Measurements from ENCODE around the gene THRB.

Gene THRB

GRCh38 chr3:24088782-24089181 lies 405.9 kb downstream of the THRB start:
- H3K9me3 ChIP-seq (ENCODE audit: insufficient read depth, low read depth, low read length): no peaks in the 10 kb centered on the region
- H3F3A ChIP-seq (ENCODE audit: low read depth): no peaks in the 10 kb centered on the region
- H3K9me2 ChIP-seq (replicated peaks; ENCODE audit: low read depth, low read length): no peaks in the 10 kb centered on the region
- H3K27me3 ChIP-seq (ENCODE audit: insufficient read depth, low read length, poor library complexity, severe bottlenecking): no peaks in the 10 kb centered on the region
- H4K20me1 ChIP-seq (ENCODE audit: insufficient read depth, low read length, poor library complexity, severe bottlenecking): no peaks in the 10 kb centered on the region
- H3K4me2 ChIP-seq (ENCODE audit: low read depth, low read length, poor library complexity, severe bottlenecking): no peak overlapping the region
- TF ChIP-seq CTCF (conservative IDR thresholded peaks at IDR 0.05; ENCODE audit: low read length) (peak; percentile 63), EZH2phosphoT487 (IDR thresholded peaks at IDR 0.05; ENCODE audit: borderline replicate concordance) (no peak)
- no peak overlapping the region for H3K9ac ChIP-seq (ENCODE audit: low read depth, low read length, poor library complexity, severe bottlenecking)
- H3K79me2 ChIP-seq (ENCODE audit: insufficient read depth, low read length): no peaks in the 10 kb centered on the region
- H3K4me1 ChIP-seq (ENCODE audit: insufficient read depth, low read length, poor library complexity, severe bottlenecking): no peaks in the 10 kb centered on the region
- no peak overlapping the region for H3K4me3 ChIP-seq (ENCODE audit: low read length, poor library complexity, severe bottlenecking)
- no peaks in the 10 kb centered on the region for H3K36me3 ChIP-seq (ENCODE audit: insufficient read depth, low read length)
- H2AFZ ChIP-seq (ENCODE audit: low read length): no peak overlapping the region

GRCh38 chr3:24087469-24087868 lies 407.2 kb downstream of the THRB start:
- H3K4me2 ChIP-seq (ENCODE audit: low read depth, low read length, poor library complexity, severe bottlenecking): no peak overlapping the region
- no peak for TF ChIP-seq EZH2phosphoT487 (IDR thresholded peaks at IDR 0.05; ENCODE audit: borderline replicate concordance)
- no peak for TF ChIP-seq CTCF (conservative IDR thresholded peaks at IDR 0.05; ENCODE audit: low read length)

GRCh38 chr3:24086617-24087404 lies 407.8 kb downstream of the THRB start:
- no peak for TF ChIP-seq CTCF (conservative IDR thresholded peaks at IDR 0.05; ENCODE audit: low read length)
- no peaks in the 10 kb centered on the region for H3K4me1 ChIP-seq (ENCODE audit: insufficient read depth, low read length, poor library complexity, severe bottlenecking)
- no peak overlapping the region for H3K4me3 ChIP-seq (ENCODE audit: low read length, poor library complexity, severe bottlenecking)
- H3K9ac ChIP-seq (ENCODE audit: low read depth, low read length, poor library complexity, severe bottlenecking): no peak overlapping the region
- no peaks in the 10 kb centered on the region for H3K9me2 ChIP-seq (replicated peaks; ENCODE audit: low read depth, low read length)
- no peak overlapping the region for H2AFZ ChIP-seq (ENCODE audit: low read length)
- H3F3A ChIP-seq (ENCODE audit: low read depth): no peaks in the 10 kb centered on the region
- no peak overlapping the region for H3K4me2 ChIP-seq (ENCODE audit: low read depth, low read length, poor library complexity, severe bottlenecking)
- no peaks in the 10 kb centered on the region for H3K9me3 ChIP-seq (ENCODE audit: insufficient read depth, low read depth, low read length)
- H4K20me1 ChIP-seq (ENCODE audit: insufficient read depth, low read length, poor library complexity, severe bottlenecking): no peaks in the 10 kb centered on the region
- no peaks in the 10 kb centered on the region for H3K36me3 ChIP-seq (ENCODE audit: insufficient read depth, low read length)
- H3K79me2 ChIP-seq (ENCODE audit: insufficient read depth, low read length): no peaks in the 10 kb centered on the region
- H3K27me3 ChIP-seq (ENCODE audit: insufficient read depth, low read length, poor library complexity, severe bottlenecking): no peaks in the 10 kb centered on the region

More at GRCh38 chr3:24087469-24087868, 407.2 kb downstream of the THRB start:
- Histone ChIP-seq H3K4me3 (ENCODE audit: low read length, poor library complexity, severe bottlenecking) (no peak overlapping the region), H3K9ac (ENCODE audit: low read depth, low read length, poor library complexity, severe bottlenecking) (no peak overlapping the region), H3F3A (ENCODE audit: low read depth) (no peaks in the 10 kb centered on the region), H3K79me2 (ENCODE audit: insufficient read depth, low read length) (no peaks in the 10 kb centered on the region), H3K9me3 (ENCODE audit: insufficient read depth, low read depth, low read length) (no peaks in the 10 kb centered on the region), H3K4me1 (ENCODE audit: insufficient read depth, low read length, poor library complexity, severe bottlenecking) (no peaks in the 10 kb centered on the region), H3K36me3 (ENCODE audit: insufficient read depth, low read length) (no peaks in the 10 kb centered on the region), H2AFZ (ENCODE audit: low read length) (no peak overlapping the region), H3K9me2 (replicated peaks; ENCODE audit: low read depth, low read length) (no peaks in the 10 kb centered on the region), H4K20me1 (ENCODE audit: insufficient read depth, low read length, poor library complexity, severe bottlenecking) (no peaks in the 10 kb centered on the region), H3K27me3 (ENCODE audit: insufficient read depth, low read length, poor library complexity, severe bottlenecking) (no peaks in the 10 kb centered on the region)

Data from Loucy (cell line).